ENCODE data around the gene DCLRE1C. TPM values are rescaled to one million over a fixed set of nuclear protein-coding genes. Genes with fewer than 3 reads are reported as not detected.
"Not testable (repeated sequence)": the region's sequence is repeated elsewhere in the genome, so short reads cannot be mapped to it uniquely, and the experiment has no call there.

The DCLRE1C gene
- total and polyA plus RNA-seq, 2 experiments from 2014 or later: 7.8 to 8.0 TPM

DNA sequence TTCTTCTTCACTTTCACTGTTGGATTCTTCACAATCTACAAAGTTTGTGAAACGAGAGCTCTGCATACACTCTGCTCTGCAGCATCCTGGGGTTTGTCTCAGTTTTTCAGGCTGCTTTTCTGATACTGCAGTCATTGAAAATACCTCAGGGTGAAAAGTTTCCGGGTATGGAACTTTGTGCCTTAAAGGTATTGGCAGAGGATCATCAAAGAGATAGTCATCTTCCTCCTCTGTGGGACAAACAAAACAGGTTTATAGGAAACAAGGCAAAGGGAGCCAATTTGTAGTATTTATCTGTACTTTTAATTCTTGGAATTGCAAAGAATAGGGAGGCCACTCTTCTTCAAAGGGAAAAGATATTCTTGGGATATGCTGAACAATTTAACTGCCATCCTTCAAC lies 44.8 kb downstream of the DCLRE1C start:
- Histone ChIP-seq H3K27ac (no peak overlapping the region), H3K36me3 (replicated peaks; ENCODE audit: insufficient read depth, low read depth) (no peaks in the 10 kb centered on the region), H2AFZ (no peak overlapping the region), H3K79me2 (no peaks in the 10 kb centered on the region), H3K4me2 (no peak overlapping the region), H4K20me1 (ENCODE audit: insufficient read depth, poor library complexity, severe bottlenecking) (no peaks in the 10 kb centered on the region), H3K4me1 (ENCODE audit: insufficient read depth) (no peaks in the 10 kb centered on the region), H3K27me3 (no peaks in the 10 kb centered on the region), H3K9me3 (ENCODE audit: low read depth) (no peaks in the 10 kb centered on the region), H3K4me3 (no peak overlapping the region), H3K9me2 (replicated peaks; ENCODE audit: insufficient read depth) (no peaks in the 10 kb centered on the region)
- no peak for DNase-seq (ENCODE audit: low spot score)
- no peak for TF ChIP-seq EZH2 (IDR thresholded peaks at IDR 0.05; ENCODE audit: borderline replicate concordance)
- no peak for TF ChIP-seq EZH2phosphoT487 (IDR thresholded peaks at IDR 0.05; ENCODE audit: low read depth, severe bottlenecking, unreplicated experiment)
- TF ChIP-seq, protein P1, sequence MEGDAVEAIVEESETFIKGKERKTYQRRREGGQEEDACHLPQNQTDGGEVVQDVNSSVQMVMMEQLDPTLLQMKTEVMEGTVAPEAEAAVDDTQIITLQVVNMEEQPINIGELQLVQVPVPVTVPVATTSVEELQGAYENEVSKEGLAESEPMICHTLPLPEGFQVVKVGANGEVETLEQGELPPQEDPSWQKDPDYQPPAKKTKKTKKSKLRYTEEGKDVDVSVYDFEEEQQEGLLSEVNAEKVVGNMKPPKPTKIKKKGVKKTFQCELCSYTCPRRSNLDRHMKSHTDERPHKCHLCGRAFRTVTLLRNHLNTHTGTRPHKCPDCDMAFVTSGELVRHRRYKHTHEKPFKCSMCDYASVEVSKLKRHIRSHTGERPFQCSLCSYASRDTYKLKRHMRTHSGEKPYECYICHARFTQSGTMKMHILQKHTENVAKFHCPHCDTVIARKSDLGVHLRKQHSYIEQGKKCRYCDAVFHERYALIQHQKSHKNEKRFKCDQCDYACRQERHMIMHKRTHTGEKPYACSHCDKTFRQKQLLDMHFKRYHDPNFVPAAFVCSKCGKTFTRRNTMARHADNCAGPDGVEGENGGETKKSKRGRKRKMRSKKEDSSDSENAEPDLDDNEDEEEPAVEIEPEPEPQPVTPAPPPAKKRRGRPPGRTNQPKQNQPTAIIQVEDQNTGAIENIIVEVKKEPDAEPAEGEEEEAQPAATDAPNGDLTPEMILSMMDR (IDR thresholded peaks at IDR 0.05; ENCODE audit: poor library complexity): no peak
- 82% methylated on average over 2 of the region's 2 CpGs for WGBS (ENCODE audit: low lambda C conversion rate, missing lambda C conversion rate)

GRCh38 chr10:14907591-14907990 lies 46.3 kb downstream of the DCLRE1C start:
- not testable (repeated sequence) for H3K9me2 ChIP-seq (replicated peaks; ENCODE audit: insufficient read depth); H3K4me3 ChIP-seq; H4K20me1 ChIP-seq (ENCODE audit: insufficient read depth, poor library complexity, severe bottlenecking); H3K27ac ChIP-seq; H3K9me3 ChIP-seq (ENCODE audit: low read depth); H2AFZ ChIP-seq; H3K79me2 ChIP-seq; H3K4me2 ChIP-seq; H3K4me1 ChIP-seq (ENCODE audit: insufficient read depth); DNase-seq (ENCODE audit: low spot score); H3K36me3 ChIP-seq (replicated peaks; ENCODE audit: insufficient read depth, low read depth); H3K27me3 ChIP-seq
- over 99% methylated on average over 4 of the region's 4 CpGs for WGBS (ENCODE audit: low lambda C conversion rate, missing lambda C conversion rate)

GRCh38 chr10:14906765-14907164 lies 47.1 kb downstream of the DCLRE1C start:
- TF ChIP-seq EZH2 (IDR thresholded peaks at IDR 0.05; ENCODE audit: borderline replicate concordance): no peak
- no peak for TF ChIP-seq EZH2phosphoT487 (IDR thresholded peaks at IDR 0.05; ENCODE audit: low read depth, severe bottlenecking, unreplicated experiment)
- TF ChIP-seq, protein P1 (IDR thresholded peaks at IDR 0.05; ENCODE audit: poor library complexity): no peak
- DNase-seq (ENCODE audit: low spot score): no peak
- H3K36me3 ChIP-seq (replicated peaks; ENCODE audit: insufficient read depth, low read depth): no peaks in the 10 kb centered on the region
- no peak overlapping the region for H3K4me3 ChIP-seq
- no peaks in the 10 kb centered on the region for H3K9me2 ChIP-seq (replicated peaks; ENCODE audit: insufficient read depth)
- 94% methylated on average over 2 of the region's 2 CpGs for WGBS (ENCODE audit: low lambda C conversion rate, missing lambda C conversion rate)
- no peak overlapping the region for H3K27ac ChIP-seq
- no peaks in the 10 kb centered on the region for H3K9me3 ChIP-seq (ENCODE audit: low read depth)
- H3K4me2 ChIP-seq: no peak overlapping the region
- H2AFZ ChIP-seq: no peak overlapping the region
- H3K27me3 ChIP-seq: no peaks in the 10 kb centered on the region
- H3K79me2 ChIP-seq: no peaks in the 10 kb centered on the region
- H4K20me1 ChIP-seq (ENCODE audit: insufficient read depth, poor library complexity, severe bottlenecking): no peaks in the 10 kb centered on the region
- H3K4me1 ChIP-seq (ENCODE audit: insufficient read depth): no peaks in the 10 kb centered on the region

DNA sequence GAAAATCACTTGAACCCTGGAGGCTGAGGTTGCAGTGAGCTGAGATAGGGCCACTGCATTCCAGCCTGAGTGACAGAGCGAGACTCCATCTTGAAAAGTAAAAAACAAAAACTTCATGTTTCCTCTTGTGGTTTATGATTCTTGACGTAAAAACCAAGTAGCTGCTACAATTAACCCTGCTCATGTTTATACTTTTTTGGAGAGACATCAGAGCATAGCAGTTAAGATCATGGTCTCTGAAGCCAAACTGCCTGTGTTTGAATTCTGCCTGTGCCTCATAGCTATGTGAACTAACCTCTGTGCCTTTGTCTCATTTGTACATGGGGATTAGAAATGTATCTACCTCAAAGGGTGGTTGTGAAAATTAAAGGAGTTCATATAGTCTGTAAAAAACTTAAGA lies 48.0 kb downstream of the DCLRE1C start:
- 96% methylated on average over 2 of the region's 2 CpGs for WGBS (ENCODE audit: low lambda C conversion rate, missing lambda C conversion rate)
- DNase-seq (ENCODE audit: low spot score): no peak
- TF ChIP-seq, protein P1 (IDR thresholded peaks at IDR 0.05; ENCODE audit: poor library complexity): no peak
- no peak for TF ChIP-seq EZH2 (IDR thresholded peaks at IDR 0.05; ENCODE audit: borderline replicate concordance)
- no peak for TF ChIP-seq EZH2phosphoT487 (IDR thresholded peaks at IDR 0.05; ENCODE audit: low read depth, severe bottlenecking, unreplicated experiment)

More for the DNA sequence above, 48.0 kb downstream of the DCLRE1C start:
- Histone ChIP-seq H2AFZ (no peak overlapping the region), H3K79me2 (no peaks in the 10 kb centered on the region), H4K20me1 (ENCODE audit: insufficient read depth, poor library complexity, severe bottlenecking) (no peaks in the 10 kb centered on the region), H3K4me2 (no peak overlapping the region), H3K27me3 (no peaks in the 10 kb centered on the region), H3K27ac (no peak overlapping the region), H3K4me3 (no peak overlapping the region), H3K9me3 (ENCODE audit: low read depth) (no peaks in the 10 kb centered on the region), H3K4me1 (ENCODE audit: insufficient read depth) (no peaks in the 10 kb centered on the region), H3K9me2 (replicated peaks; ENCODE audit: insufficient read depth) (no peaks in the 10 kb centered on the region), H3K36me3 (replicated peaks; ENCODE audit: insufficient read depth, low read depth) (no peaks in the 10 kb centered on the region)
